ENCODE results near the gene SERPINB10. TPM values are rescaled to one million over a fixed set of nuclear protein-coding genes. Genes with fewer than 3 reads are reported as not detected.

Gene SERPINB10
- polyA plus RNA-seq, 3 donors: 1.3 to 2.0 (median 1.3) TPM

- no peak overlapping the region for H3K4me3 Mint-ChIP-seq
- H3K36me3 Mint-ChIP-seq: peaks cover 58 to 77% of the 10 kb centered on the region in 2 donors
- WGBS (ENCODE audit: insufficient coverage): 26% methylated on average over 4 of the region's 6 CpGs
These were observed 73.2 kb downstream of the SERPINB10 start for GRCh38 chr18:63980896-63981460.

GRCh38 chr18:63981719-63982118 lies 74.0 kb downstream of the SERPINB10 start:
- Histone ChIP-seq H3K27me3 (ENCODE audit: control insufficient read depth in 2 of 2, insufficient read depth in 2 of 2, low read length in 2 of 2) (no peaks in the 10 kb centered on the region), H3K9me3 (replicated peaks in 1 of 2; ENCODE audit: control insufficient read depth in 1 of 2, insufficient read depth in 1 of 2, low read length in 2 of 2) (no peaks in the 10 kb centered on the region), H3K4me3 (replicated peaks in 1 of 3; ENCODE audit: low read depth in 2 of 3, low read length in 3 of 3) (no peak overlapping the region), H3K4me2 (replicated peaks; ENCODE audit: extremely low read depth, low read length, poor library complexity, severe bottlenecking) (no peak overlapping the region), H3K27ac (ENCODE audit: low read depth in 1 of 2, low read length in 2 of 2) (peak overlapping the region; percentile 43 to 71), H2AFZ (ENCODE audit: insufficient read depth, low read depth, low read length, poor library complexity, severe bottlenecking) (no peak overlapping the region), H3K9ac (ENCODE audit: insufficient read depth, low read length, poor library complexity, severe bottlenecking) (no peak overlapping the region), H4K20me1 (ENCODE audit: insufficient read depth, low read length) (peaks cover 69% of the 10 kb centered on the region), H3K36me3 (replicated peaks in 1 of 2; ENCODE audit: control insufficient read depth in 1 of 2, insufficient read depth in 2 of 2, low read length in 2 of 2) (peaks cover 60 to 80% of the 10 kb centered on the region in 2 donors), H3K79me2 (ENCODE audit: insufficient read depth, low read length) (peaks cover 90% of the 10 kb centered on the region), H3K4me1 (ENCODE audit: control insufficient read depth in 1 of 2, insufficient read depth in 2 of 2, low read length in 2 of 2) (peaks cover 56 to 60% of the 10 kb centered on the region in 2 donors)
- DNase-seq: no peak
- no peaks in the 10 kb centered on the region for H3K9me3 Mint-ChIP-seq
- no peak overlapping the region for H3K4me3 Mint-ChIP-seq
- peaks cover 66 to 84% of the 10 kb centered on the region in 2 donors for H3K36me3 Mint-ChIP-seq
- peaks cover 0 to 2% (median 0%) of the 10 kb centered on the region in 3 donors for H3K27me3 Mint-ChIP-seq (ENCODE audit: low read depth in 3 of 3)
- H3K4me1 Mint-ChIP-seq: peaks cover 59% of the 10 kb centered on the region
- intact Hi-C loops (cut with micrococcal nuclease): no loop called here
- no peak for TF ChIP-seq CTCF (IDR thresholded peaks at IDR 0.05)
- peak overlapping the region; percentile 58 to 87 (median 81) for H3K27ac Mint-ChIP-seq
- WGBS (ENCODE audit: insufficient coverage): 78% methylated on average over 2 of the region's 2 CpGs

More at GRCh38 chr18:63980896-63981460, 73.2 kb downstream of the SERPINB10 start:
- Histone ChIP-seq H3K4me2 (replicated peaks; ENCODE audit: extremely low read depth, low read length, poor library complexity, severe bottlenecking) (no peak overlapping the region), H3K9ac (ENCODE audit: insufficient read depth, low read length, poor library complexity, severe bottlenecking) (no peak overlapping the region), H3K79me2 (ENCODE audit: insufficient read depth, low read length) (peaks cover 94% of the 10 kb centered on the region), H3K9me3 (replicated peaks in 1 of 2; ENCODE audit: control insufficient read depth in 1 of 2, insufficient read depth in 1 of 2, low read length in 2 of 2) (no peaks in the 10 kb centered on the region), H2AFZ (ENCODE audit: insufficient read depth, low read depth, low read length, poor library complexity, severe bottlenecking) (no peak overlapping the region), H3K4me1 (ENCODE audit: control insufficient read depth in 1 of 2, insufficient read depth in 2 of 2, low read length in 2 of 2) (peaks cover 63 to 67% of the 10 kb centered on the region in 2 donors), H3K27ac (ENCODE audit: low read depth in 1 of 2, low read length in 2 of 2) (peak overlapping the region; percentile 43 to 71), H4K20me1 (ENCODE audit: insufficient read depth, low read length) (peaks cover 63% of the 10 kb centered on the region), H3K36me3 (replicated peaks in 1 of 2; ENCODE audit: control insufficient read depth in 1 of 2, insufficient read depth in 2 of 2, low read length in 2 of 2) (peaks cover 53 to 73% of the 10 kb centered on the region in 2 donors), H3K27me3 (ENCODE audit: control insufficient read depth in 2 of 2, insufficient read depth in 2 of 2, low read length in 2 of 2) (no peaks in the 10 kb centered on the region), H3K4me3 (replicated peaks in 1 of 3; ENCODE audit: low read depth in 2 of 3, low read length in 3 of 3) (no peak overlapping the region)
- H3K4me1 Mint-ChIP-seq: peaks cover 64% of the 10 kb centered on the region
- H3K27ac Mint-ChIP-seq: peak overlapping the region; percentile 58 to 91 (median 82)
- TF ChIP-seq CTCF (IDR thresholded peaks at IDR 0.05): no peak
- peak; percentile 46 to 51 (median 49) for DNase-seq
- H3K27me3 Mint-ChIP-seq (ENCODE audit: low read depth in 3 of 3): peaks cover 0 to 2% (median 0%) of the 10 kb centered on the region in 3 donors
- no peaks in the 10 kb centered on the region for H3K9me3 Mint-ChIP-seq
- intact Hi-C loops (cut with micrococcal nuclease): no loop called here
